Ishikawa (cell line): ENCODE data around the gene RPL36.

ENCODE experiments used
- CEBPB ChIP-seq: IDR thresholded peaks from 2 replicates; pipeline ENCODE4 v1.6.1; 2012
- CREB1 ChIP-seq: IDR thresholded peaks from 2 replicates; pipeline ENCODE4 v1.6.1; 2012; ENCODE audit warnings: low read depth
- EGR1 ChIP-seq: IDR thresholded peaks from 2 replicates; pipeline ENCODE4 v1.6.1; 2012
- EP300 ChIP-seq: IDR thresholded peaks from 2 replicates; pipeline ENCODE4 v1.6.1; 2012; ENCODE audit warnings: borderline replicate concordance
- FOXM1 ChIP-seq: IDR thresholded peaks from 2 replicates; pipeline ENCODE4 v1.6.1; 2012; ENCODE audit warnings: low read depth, borderline replicate concordance
- MAX ChIP-seq: IDR thresholded peaks from 2 replicates; pipeline ENCODE4 v1.6.1; 2012
- NFIC ChIP-seq: IDR thresholded peaks from 2 replicates; pipeline ENCODE4 v1.6.1; 2012
- RAD21 ChIP-seq: IDR thresholded peaks from 2 replicates; pipeline ENCODE4 v1.6.1; 2012; ENCODE audit warnings: low read depth
- TAF1 ChIP-seq: IDR thresholded peaks from 2 replicates; pipeline ENCODE4 v1.6.1; 2012; ENCODE audit warnings: low read depth, mild to moderate bottlenecking
- TCF12 ChIP-seq: IDR thresholded peaks from 2 replicates; pipeline ENCODE4 v1.6.1; 2012; ENCODE audit warnings: low read depth
- TEAD4 ChIP-seq: IDR thresholded peaks from 2 replicates; pipeline ENCODE4 v1.6.1; 2012
- USF1 ChIP-seq: IDR thresholded peaks from 2 replicates; pipeline ENCODE4 v1.6.1; 2012
- YY1 ChIP-seq: IDR thresholded peaks from 2 replicates; pipeline ENCODE4 v1.6.1; 2012; ENCODE audit warnings: low read depth
- ZBTB7A ChIP-seq: IDR thresholded peaks from 2 replicates; pipeline ENCODE4 v1.6.1; 2012; ENCODE audit warnings: low read depth
- TF ChIP-seq, protein P1 (sequence below): IDR thresholded peaks from 2 replicates; pipeline ENCODE4 v1.6.1; 2012; ENCODE audit warnings: low read depth, mild to moderate bottlenecking

The RPL36 gene

GRCh38 chr19:5719274-5719960 lies 29.3 kb downstream of the RPL36 start:
- TF ChIP-seq CEBPB (peak; percentile 74), FOXM1 (no peak)
- TF ChIP-seq, protein P1, sequence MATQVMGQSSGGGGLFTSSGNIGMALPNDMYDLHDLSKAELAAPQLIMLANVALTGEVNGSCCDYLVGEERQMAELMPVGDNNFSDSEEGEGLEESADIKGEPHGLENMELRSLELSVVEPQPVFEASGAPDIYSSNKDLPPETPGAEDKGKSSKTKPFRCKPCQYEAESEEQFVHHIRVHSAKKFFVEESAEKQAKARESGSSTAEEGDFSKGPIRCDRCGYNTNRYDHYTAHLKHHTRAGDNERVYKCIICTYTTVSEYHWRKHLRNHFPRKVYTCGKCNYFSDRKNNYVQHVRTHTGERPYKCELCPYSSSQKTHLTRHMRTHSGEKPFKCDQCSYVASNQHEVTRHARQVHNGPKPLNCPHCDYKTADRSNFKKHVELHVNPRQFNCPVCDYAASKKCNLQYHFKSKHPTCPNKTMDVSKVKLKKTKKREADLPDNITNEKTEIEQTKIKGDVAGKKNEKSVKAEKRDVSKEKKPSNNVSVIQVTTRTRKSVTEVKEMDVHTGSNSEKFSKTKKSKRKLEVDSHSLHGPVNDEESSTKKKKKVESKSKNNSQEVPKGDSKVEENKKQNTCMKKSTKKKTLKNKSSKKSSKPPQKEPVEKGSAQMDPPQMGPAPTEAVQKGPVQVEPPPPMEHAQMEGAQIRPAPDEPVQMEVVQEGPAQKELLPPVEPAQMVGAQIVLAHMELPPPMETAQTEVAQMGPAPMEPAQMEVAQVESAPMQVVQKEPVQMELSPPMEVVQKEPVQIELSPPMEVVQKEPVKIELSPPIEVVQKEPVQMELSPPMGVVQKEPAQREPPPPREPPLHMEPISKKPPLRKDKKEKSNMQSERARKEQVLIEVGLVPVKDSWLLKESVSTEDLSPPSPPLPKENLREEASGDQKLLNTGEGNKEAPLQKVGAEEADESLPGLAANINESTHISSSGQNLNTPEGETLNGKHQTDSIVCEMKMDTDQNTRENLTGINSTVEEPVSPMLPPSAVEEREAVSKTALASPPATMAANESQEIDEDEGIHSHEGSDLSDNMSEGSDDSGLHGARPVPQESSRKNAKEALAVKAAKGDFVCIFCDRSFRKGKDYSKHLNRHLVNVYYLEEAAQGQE, result peak; percentile 13; the same call in 1 of the 2 replicates

GRCh38 chr19:5719961-5720790 lies 30.1 kb downstream of the RPL36 start, which contains the start of the genes CATSPERD and LONP1:
CATSPERD (plus strand) TSS chr19:5720637; CDS start chr19:5720738, 101 bp downstream.
LONP1 (minus strand) TSS chr19:5720146; CDS start chr19:5720132, 14 bp downstream.
- TF ChIP-seq CEBPB, result no peak; the same call in 1 of the 2 replicates
- peak; percentile 33; the same call in 1 of the 2 replicates for TF ChIP-seq FOXM1
- no peak; the same call in 1 of the 2 replicates for TF ChIP-seq TEAD4
- TF ChIP-seq ZBTB7A, result no peak
- TF ChIP-seq NFIC, result 0 out of 2 replicates have a peak, but pooled peaks have one; percentile 13
- peak; percentile 96 for TF ChIP-seq USF1
- TF ChIP-seq YY1, result peak; percentile 98
- peak; percentile 72 for TF ChIP-seq TCF12
- TF ChIP-seq, protein P1, result no peak
- peak; percentile 93 for TF ChIP-seq CREB1
- TF ChIP-seq MAX, result peak; percentile 99
- no peak for TF ChIP-seq EP300
- peak; percentile 92 for TF ChIP-seq TAF1
- peak; percentile 38; the same call in 1 of the 2 replicates for TF ChIP-seq RAD21
- peak; percentile 63; the same call in 1 of the 2 replicates for TF ChIP-seq EGR1

GRCh38 chr19:5727453-5728050 lies 37.5 kb downstream of the RPL36 start:
- no peak for TF ChIP-seq TCF12
- no peak for TF ChIP-seq CREB1

DNA sequence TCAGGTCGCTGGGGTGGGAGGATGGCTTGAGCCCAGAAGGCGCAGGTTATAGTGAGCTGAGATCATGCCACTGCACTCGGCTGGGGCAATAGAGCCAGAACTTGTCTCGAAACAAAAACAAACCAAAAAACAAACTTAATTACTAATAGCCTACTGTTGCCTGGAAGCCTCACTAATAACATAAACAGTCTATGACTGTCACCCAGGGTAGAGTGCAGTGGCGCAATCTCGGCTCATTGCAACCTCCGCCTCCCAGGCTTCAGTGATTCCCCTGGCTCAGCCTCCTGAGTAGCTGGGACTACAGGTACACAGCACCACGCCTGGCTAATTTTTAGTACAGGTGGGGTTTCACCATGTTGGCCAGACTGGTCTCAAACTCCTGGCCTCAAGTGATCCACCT lies 48.3 kb downstream of the RPL36 start:
- no peak for TF ChIP-seq NFIC
- TF ChIP-seq EP300, result no peak
- no peak for TF ChIP-seq FOXM1
- no peak for TF ChIP-seq ZBTB7A
- TF ChIP-seq TAF1, result no peak
- TF ChIP-seq USF1, result no peak
- TF ChIP-seq, protein P1, result no peak
- no peak for TF ChIP-seq YY1
- no peak for TF ChIP-seq RAD21
- no peak for TF ChIP-seq TEAD4
- no peak for TF ChIP-seq MAX
- no peak for TF ChIP-seq CEBPB
- no peak for TF ChIP-seq TCF12
- TF ChIP-seq CREB1, result no peak
- TF ChIP-seq EGR1, result no peak
